ENCODE measurements around the gene SBF2. TPM values are rescaled to one million over a fixed set of nuclear protein-coding genes. Genes with fewer than 3 reads are reported as not detected.

SBF2 gene
- total RNA-seq, 2 donors from 2014 or later: 53.8 to 60.8 TPM

DNA sequence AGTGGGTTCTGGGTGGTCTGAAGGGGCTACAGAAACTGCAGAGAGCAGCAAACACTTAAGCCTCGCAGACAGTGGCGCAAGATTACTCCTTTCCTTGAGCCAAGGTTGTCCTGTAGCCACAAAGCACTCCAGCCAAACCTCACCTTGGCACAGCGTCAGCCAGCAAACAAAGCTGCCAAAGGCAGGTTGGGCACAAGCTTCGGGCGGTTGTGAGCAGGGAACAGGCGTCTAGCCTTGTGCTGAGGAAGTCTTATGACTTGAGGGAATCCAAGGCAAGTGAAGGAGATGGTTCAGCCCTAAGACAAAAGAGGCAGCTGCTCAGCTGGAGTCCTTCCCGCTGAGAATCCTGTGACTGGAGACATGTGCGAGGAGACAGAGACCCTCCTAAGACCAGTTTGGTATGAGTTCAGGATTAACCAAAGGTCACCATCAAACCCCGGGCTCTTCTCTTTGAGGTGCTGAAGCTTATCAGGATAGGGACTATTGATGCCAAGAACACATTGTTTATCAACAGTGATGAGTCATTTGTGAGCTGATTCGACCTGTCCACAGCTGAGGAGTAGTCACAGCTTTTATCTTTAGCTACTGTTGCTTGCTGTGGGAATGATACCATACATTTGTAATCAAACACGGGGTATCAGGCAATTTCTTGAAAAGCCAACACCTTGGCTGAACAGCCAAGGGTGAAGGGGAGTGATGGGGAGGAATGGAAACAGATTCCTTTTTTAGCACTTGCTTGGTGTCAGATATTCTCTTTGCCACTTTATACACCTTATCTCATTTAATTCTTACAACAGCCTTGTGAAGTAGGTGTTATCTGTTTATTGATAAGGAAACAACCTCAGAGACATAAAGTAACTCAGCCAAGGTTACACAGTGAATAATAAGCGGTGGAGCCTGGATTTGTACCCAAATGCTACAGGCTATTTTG, 15.4 kb upstream of the SBF2 start:
- ATAC-seq (ENCODE audit: insufficient number of reproducible peaks, low FRiP score, low read depth) (no peak), DNase-seq (ENCODE audit: low spot score) (no peak)
- Histone ChIP-seq H3K27ac (peak overlapping the region in 1 of 2 donors; percentile 61), H3K4me3 (no peak overlapping the region), H3K36me3 (no peaks in the 10 kb centered on the region), H3K27me3 (replicated peaks; ENCODE audit: insufficient read depth) (no peaks in the 10 kb centered on the region), H3K9me3 (no peaks in the 10 kb centered on the region), H3K4me1 (ENCODE audit: control insufficient read depth in 1 of 2, low read depth in 2 of 2) (peaks cover 9 to 46% of the 10 kb centered on the region in 2 donors)
- TF ChIP-seq, protein P1, sequence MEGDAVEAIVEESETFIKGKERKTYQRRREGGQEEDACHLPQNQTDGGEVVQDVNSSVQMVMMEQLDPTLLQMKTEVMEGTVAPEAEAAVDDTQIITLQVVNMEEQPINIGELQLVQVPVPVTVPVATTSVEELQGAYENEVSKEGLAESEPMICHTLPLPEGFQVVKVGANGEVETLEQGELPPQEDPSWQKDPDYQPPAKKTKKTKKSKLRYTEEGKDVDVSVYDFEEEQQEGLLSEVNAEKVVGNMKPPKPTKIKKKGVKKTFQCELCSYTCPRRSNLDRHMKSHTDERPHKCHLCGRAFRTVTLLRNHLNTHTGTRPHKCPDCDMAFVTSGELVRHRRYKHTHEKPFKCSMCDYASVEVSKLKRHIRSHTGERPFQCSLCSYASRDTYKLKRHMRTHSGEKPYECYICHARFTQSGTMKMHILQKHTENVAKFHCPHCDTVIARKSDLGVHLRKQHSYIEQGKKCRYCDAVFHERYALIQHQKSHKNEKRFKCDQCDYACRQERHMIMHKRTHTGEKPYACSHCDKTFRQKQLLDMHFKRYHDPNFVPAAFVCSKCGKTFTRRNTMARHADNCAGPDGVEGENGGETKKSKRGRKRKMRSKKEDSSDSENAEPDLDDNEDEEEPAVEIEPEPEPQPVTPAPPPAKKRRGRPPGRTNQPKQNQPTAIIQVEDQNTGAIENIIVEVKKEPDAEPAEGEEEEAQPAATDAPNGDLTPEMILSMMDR (IDR thresholded peaks at IDR 0.05): no peak

- Histone ChIP-seq H3K27ac (peak overlapping the region; percentile 46 to 61), H3K36me3 (no peaks in the 10 kb centered on the region), H3K4me3 (peak overlapping the region; percentile 90), H3K4me1 (ENCODE audit: control insufficient read depth in 1 of 2, low read depth in 2 of 2) (peaks cover 12 to 57% of the 10 kb centered on the region in 2 donors), H3K27me3 (replicated peaks; ENCODE audit: insufficient read depth) (no peaks in the 10 kb centered on the region), H3K9me3 (no peaks in the 10 kb centered on the region)
- ATAC-seq (ENCODE audit: insufficient number of reproducible peaks, low FRiP score, low read depth): no peak
- TF ChIP-seq, protein P1 (IDR thresholded peaks at IDR 0.05): no peak
- DNase-seq (ENCODE audit: low spot score): no peak
Measured at GRCh38 chr11:10308201-10308954, 14.4 kb upstream of the SBF2 start.

DNA sequence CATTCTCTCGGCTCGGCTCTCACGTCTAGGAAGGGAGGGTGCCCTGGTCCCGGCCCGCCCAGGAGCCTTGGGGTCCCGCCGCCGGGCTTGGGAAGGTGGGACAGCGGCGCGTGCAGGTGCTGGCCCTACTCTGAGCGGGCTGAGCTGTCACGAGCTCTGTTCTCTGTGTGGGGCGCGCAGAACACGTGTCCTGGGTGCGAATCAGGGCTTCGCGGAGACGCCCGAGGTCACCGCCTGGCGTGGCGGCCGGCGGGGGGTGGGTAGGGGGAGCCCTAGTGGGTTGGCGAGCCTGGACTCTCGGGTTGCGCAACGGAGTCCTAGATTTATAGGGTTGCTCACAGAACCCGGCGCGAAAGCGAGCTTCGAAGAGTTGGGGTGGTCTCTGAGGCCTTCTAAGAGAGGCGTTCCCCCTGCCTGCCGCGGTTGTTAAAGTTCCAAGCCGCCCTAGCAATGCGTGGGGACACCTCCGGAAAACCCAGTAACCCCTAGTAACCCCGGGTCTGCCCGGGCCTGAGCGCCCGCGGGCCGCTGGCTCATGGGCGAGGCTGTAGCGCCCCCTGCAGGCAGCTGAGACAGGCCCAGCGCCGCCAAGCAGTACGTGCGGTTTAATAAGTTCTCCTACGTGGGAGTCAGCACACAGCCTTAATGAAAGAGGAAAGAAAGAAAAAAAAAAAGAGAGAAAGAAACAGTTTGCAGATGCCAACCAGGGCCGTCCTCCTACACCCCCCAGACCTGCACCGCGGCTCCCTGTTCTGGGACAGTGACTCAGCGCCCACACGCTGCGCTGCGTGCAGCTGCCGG, 13.6 kb upstream of the SBF2 start:
- H3K36me3 ChIP-seq: no peaks in the 10 kb centered on the region
- ATAC-seq (ENCODE audit: insufficient number of reproducible peaks, low FRiP score, low read depth) (peak; percentile 58), DNase-seq (ENCODE audit: low spot score) (peak; percentile 60)
- no peaks in the 10 kb centered on the region for H3K9me3 ChIP-seq
- H3K27me3 ChIP-seq (replicated peaks; ENCODE audit: insufficient read depth): no peaks in the 10 kb centered on the region
- H3K4me1 ChIP-seq (ENCODE audit: control insufficient read depth in 1 of 2, low read depth in 2 of 2): peaks cover 12 to 59% of the 10 kb centered on the region in 2 donors
- peak overlapping the region; percentile 46 to 61 for H3K27ac ChIP-seq
- TF ChIP-seq, protein P1 (IDR thresholded peaks at IDR 0.05): peak; percentile 99
- peak overlapping the region; percentile 90 for H3K4me3 ChIP-seq

DNA sequence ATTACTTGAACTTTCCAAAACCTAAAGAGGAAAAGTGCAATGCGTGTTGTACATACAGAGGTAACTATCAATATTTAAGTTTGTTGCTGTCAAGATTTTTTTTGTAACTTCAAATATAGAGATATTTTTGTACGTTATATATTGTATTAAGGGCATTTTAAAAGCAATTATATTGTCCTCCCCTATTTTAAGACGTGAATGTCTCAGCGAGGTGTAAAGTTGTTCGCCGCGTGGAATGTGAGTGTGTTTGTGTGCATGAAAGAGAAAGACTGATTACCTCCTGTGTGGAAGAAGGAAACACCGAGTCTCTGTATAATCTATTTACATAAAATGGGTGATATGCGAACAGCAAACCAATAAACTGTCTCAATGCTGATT, 13.0 kb upstream of the SBF2 start:
- Histone ChIP-seq H3K27ac (peak overlapping the region; percentile 46 to 61), H3K27me3 (replicated peaks; ENCODE audit: insufficient read depth) (no peaks in the 10 kb centered on the region), H3K4me1 (ENCODE audit: control insufficient read depth in 1 of 2, low read depth in 2 of 2) (peaks cover 12 to 63% of the 10 kb centered on the region in 2 donors), H3K4me3 (peak overlapping the region; percentile 90), H3K36me3 (no peaks in the 10 kb centered on the region), H3K9me3 (no peaks in the 10 kb centered on the region)
- no peak for DNase-seq (ENCODE audit: low spot score)
- no peak for ATAC-seq (ENCODE audit: insufficient number of reproducible peaks, low FRiP score, low read depth)
- TF ChIP-seq, protein P1 (IDR thresholded peaks at IDR 0.05): no peak
